Naive thymus-derived CD4-positive, alpha-beta T cell (primary cell): ENCODE data around the gene KRT84. TPM values are rescaled to one million over a fixed set of nuclear protein-coding genes. Genes with fewer than 3 reads are reported as not detected.

Experiments
- ATAC-seq: fragments of 150-1000 bp; cut with Tn5 transposase; 2 replicates; pipeline ENCODE4 v1.10.0; 2021; ENCODE audit warnings: mild to moderate bottlenecking, moderate library complexity
- CTCF ChIA-PET: fragments of 350-600 bp; sonication (Branson Sonifier 250); formaldehyde crosslinking; loops from one replicate; lab custom pipeline; 2021; ENCODE audit warnings: antibody characterized with exemption; lab: Charles Lee
- POLR2A ChIA-PET: fragments of 350-600 bp; sonication (Branson Sonifier 250); formaldehyde crosslinking; loops from one replicate; lab custom pipeline; 2021; ENCODE audit warnings: antibody characterized with exemption, inconsistent platforms; lab: Charles Lee
- DNase-seq, 9 donors: peaks; one replicate each; pipeline versions ENCODE4 v3.0.0 to v3.0.0-alpha.2; 2020 to 2022; ENCODE audit warnings: mixed read lengths in 1 of 9
- H3K27ac ChIP-seq: one replicate; pipeline ENCODE4 v1.7.0; 2013; ENCODE audit warnings: mild to moderate bottlenecking, low read depth, low read length, moderate library complexity
- H3K27me3 ChIP-seq, 2 donors: one replicate each; pipeline ENCODE4 v1.7.0; 2013; ENCODE audit warnings: low read length in 2 of 2, mild to moderate bottlenecking in 2 of 2, moderate library complexity in 2 of 2; ENCODE audit not compliant: control insufficient read depth in 2 of 2, insufficient read depth in 2 of 2
- H3K36me3 ChIP-seq, 3 experiments: 1 replicate in 2 of 3; 2 replicates in 1 of 3; pipeline ENCODE4 v1.7.0; 2013; ENCODE audit warnings: low read length in 3 of 3, mild to moderate bottlenecking in 3 of 3, moderate library complexity in 1 of 3; ENCODE audit not compliant: insufficient read depth in 3 of 3, control insufficient read depth in 2 of 3
- H3K4me1 ChIP-seq, 2 donors: one replicate each; pipeline ENCODE4 v1.7.0; 2013; ENCODE audit warnings: low read length in 2 of 2, mild to moderate bottlenecking in 2 of 2, moderate library complexity in 1 of 2; ENCODE audit not compliant: control insufficient read depth in 2 of 2, insufficient read depth in 2 of 2
- H3K4me3 ChIP-seq: 2 replicates; pipeline ENCODE4 v1.7.0; 2013; ENCODE audit warnings: mild to moderate bottlenecking, low read length
- H3K9me3 ChIP-seq, 3 experiments: 1 replicate in 2 of 3; 2 replicates in 1 of 3; pipeline ENCODE4 v1.7.0; 2013; ENCODE audit warnings: low read length in 3 of 3; ENCODE audit not compliant: control insufficient read depth in 2 of 3
- H3K27ac Mint-ChIP-seq, 9 donors: one replicate each; pipeline ENCODE4 v1.8.0; 2020 to 2022; ENCODE audit warnings: mixed read lengths in 9 of 9, mild to moderate bottlenecking in 8 of 9, moderate library complexity in 5 of 9, inconsistent platforms in 2 of 9
- H3K27me3 Mint-ChIP-seq, 5 donors: one replicate each; pipeline ENCODE4 v1.8.0; 2021 to 2022; ENCODE audit warnings: mixed read lengths in 5 of 5, mild to moderate bottlenecking in 1 of 5
- H3K36me3 Mint-ChIP-seq, 5 donors: one replicate each; pipeline ENCODE4 v1.8.0; 2020 to 2022; ENCODE audit warnings: mixed read lengths in 5 of 5, mild to moderate bottlenecking in 3 of 5, inconsistent platforms in 1 of 5
- H3K4me1 Mint-ChIP-seq, 7 donors: one replicate each; pipeline ENCODE4 v1.8.0; 2020 to 2022; ENCODE audit warnings: mixed read lengths in 7 of 7, mild to moderate bottlenecking in 3 of 7, inconsistent platforms in 1 of 7
- H3K4me3 Mint-ChIP-seq, 10 donors: one replicate each; pipeline ENCODE4 v1.8.0; 2020 to 2022; ENCODE audit warnings: mild to moderate bottlenecking in 10 of 10, mixed read lengths in 10 of 10, moderate library complexity in 6 of 10, inconsistent platforms in 2 of 10
- H3K9me3 Mint-ChIP-seq, 11 donors: one replicate each; pipeline ENCODE4 v1.8.0; 2020 to 2022; ENCODE audit warnings: mixed read lengths in 11 of 11, mild to moderate bottlenecking in 4 of 11, inconsistent platforms in 1 of 11, moderate library complexity in 1 of 11
- intact Hi-C, 2 donors: fragments of 100-400 bp; cut with micrococcal nuclease; formaldehyde crosslinking; loops; one replicate each; pipeline ENCODE4 v1.15.1; 2023
- polyA plus RNA-seq, 2 donors: library from polyadenylated mRNA; unstranded; fragments of 300-500 nt; fragmentation: Illumina TruSeq; gene quantifications; one replicate each; pipeline ENCODE4 v1.2.3, GENCODE V29; 2021
- total RNA-seq, 6 experiments: library from RNA in 5 of 6; stranded (reverse) in 5 of 6; gene quantifications; 1 replicate in 5 of 6; 2 replicates in 1 of 6; pipeline ENCODE4 v1.2.3 and lab custom pipeline; 2021 to 2026

Gene KRT84
- total and polyA plus RNA-seq, 7 experiments from 2014 or later, result not detected

DNA sequence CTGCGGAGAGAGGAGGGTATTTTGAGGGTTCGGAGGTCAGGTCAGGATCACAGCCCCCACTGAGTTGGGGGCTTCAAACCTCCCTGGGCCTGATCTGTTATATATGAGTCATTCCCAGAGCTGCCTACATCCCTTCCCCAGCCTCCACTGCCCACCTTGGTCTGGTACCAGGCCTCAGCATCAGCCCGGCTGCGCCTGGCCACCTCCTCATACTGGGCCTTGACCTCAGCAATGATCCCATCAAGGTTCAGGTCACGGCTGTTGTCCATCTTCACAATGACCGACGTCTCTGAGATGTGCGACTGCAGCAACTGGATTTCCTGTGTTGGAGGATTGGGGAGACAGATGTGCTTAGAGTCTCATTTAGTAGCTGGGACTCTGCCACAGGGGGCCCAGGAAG lies 4.2 kb downstream of the KRT84 start:
- peaks cover 3 to 7% of the 10 kb centered on the region in 2 donors for H3K4me1 ChIP-seq
- Mint-ChIP-seq H3K36me3 (no peaks in the 10 kb centered on the region), H3K4me3 (no peak overlapping the region), H3K27ac (peak overlapping the region in 1 of 9 donors; percentile 33), H3K9me3 (no peaks in the 10 kb centered on the region), H3K4me1 (peaks cover 7 to 12% (median 8%) of the 10 kb centered on the region in 7 donors), H3K27me3 (peaks cover 0 to 15% (median 5%) of the 10 kb centered on the region in 5 donors)
- no peak for DNase-seq
- H3K36me3 ChIP-seq, result no peaks in the 10 kb centered on the region
- no peaks in the 10 kb centered on the region for H3K27me3 ChIP-seq
- intact Hi-C loops, result no loop called here
- POLR2A ChIA-PET, result interaction anchor here (0.6 kb wide), 1 partner anchor 337 kb away, joined by 3 read pairs; no protein-coding TSS in a partner anchor
- no peak for ATAC-seq
- no peak overlapping the region for H3K27ac ChIP-seq
- H3K4me3 ChIP-seq, result no peak overlapping the region
- H3K9me3 ChIP-seq, result no peaks in the 10 kb centered on the region
- CTCF ChIA-PET, result interaction anchor here (0.6 kb wide), 1 partner anchor 438 kb away, joined by 3 read pairs; no protein-coding TSS in a partner anchor

DNA sequence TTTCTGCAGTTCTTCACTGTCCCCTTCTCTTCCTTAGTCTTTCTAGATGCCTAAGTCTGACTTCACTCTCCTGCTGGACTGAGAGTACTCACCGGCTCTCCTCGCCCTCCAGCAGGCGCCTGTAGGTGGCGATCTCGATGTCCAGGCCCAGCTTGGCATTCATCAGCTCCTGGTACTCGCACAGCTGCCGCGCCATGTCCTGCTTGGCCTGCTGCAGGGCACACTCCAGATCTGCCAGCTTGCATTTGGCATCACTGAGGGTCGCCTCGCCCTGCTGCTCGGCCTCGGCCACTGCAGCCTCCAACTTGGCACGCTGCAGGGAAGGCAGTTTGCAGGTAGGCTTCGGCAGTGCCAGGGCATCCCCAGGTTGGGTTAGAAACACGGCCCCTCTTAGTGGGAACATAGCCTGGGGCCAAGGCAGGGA lies 5.2 kb downstream of the KRT84 start:
- H3K9me3 ChIP-seq, result no peaks in the 10 kb centered on the region
- Mint-ChIP-seq H3K27me3 (peaks cover 0 to 15% (median 7%) of the 10 kb centered on the region in 5 donors), H3K4me3 (no peak overlapping the region), H3K36me3 (no peaks in the 10 kb centered on the region), H3K4me1 (peaks cover 7 to 12% (median 8%) of the 10 kb centered on the region in 7 donors), H3K9me3 (no peaks in the 10 kb centered on the region), H3K27ac (no peak overlapping the region)
- intact Hi-C loops, result no loop called here
- no peak overlapping the region for H3K4me3 ChIP-seq
- peaks cover 3 to 7% of the 10 kb centered on the region in 2 donors for H3K4me1 ChIP-seq
- no peak for DNase-seq
- no peaks in the 10 kb centered on the region for H3K27me3 ChIP-seq
- POLR2A ChIA-PET, result no interaction called here
- CTCF ChIA-PET, result interaction anchor here (0.6 to 1.1 kb wide), 2 partner anchors 18 to 439 kb away, joined by 3 read pairs; no protein-coding TSS in a partner anchor
- no peaks in the 10 kb centered on the region for H3K36me3 ChIP-seq
- H3K27ac ChIP-seq, result no peak overlapping the region
- no peak for ATAC-seq

DNA sequence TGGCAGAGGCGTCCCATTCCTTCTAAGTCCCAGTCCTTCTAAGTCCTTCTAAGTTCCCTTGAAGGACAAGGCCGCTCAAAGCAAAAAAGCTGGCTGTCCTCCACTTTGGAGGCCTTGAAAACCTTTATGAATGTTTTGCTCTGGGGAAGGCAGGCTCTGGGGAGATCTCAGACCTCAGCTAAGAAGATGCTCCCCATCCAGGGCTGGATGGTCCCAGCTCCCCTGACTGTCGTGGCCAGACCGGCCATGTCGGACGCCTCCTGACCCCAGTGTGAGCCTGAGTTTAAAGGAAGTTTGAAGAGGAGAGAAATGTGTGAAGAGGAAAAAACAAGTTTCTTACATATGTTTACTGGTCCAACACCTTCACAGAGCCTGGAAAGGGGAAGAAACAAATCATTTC lies 5.9 kb downstream of the KRT84 start:
- CTCF ChIA-PET, result interaction anchor here (1.1 kb wide), 1 partner anchor 500 kb away, joined by 3 read pairs; no protein-coding TSS in a partner anchor
- intact Hi-C loops, result loop anchor here in 1 of 2 donors (10.0 kb wide), 1 partner anchor 125 kb away; no protein-coding TSS in a partner anchor

DNA sequence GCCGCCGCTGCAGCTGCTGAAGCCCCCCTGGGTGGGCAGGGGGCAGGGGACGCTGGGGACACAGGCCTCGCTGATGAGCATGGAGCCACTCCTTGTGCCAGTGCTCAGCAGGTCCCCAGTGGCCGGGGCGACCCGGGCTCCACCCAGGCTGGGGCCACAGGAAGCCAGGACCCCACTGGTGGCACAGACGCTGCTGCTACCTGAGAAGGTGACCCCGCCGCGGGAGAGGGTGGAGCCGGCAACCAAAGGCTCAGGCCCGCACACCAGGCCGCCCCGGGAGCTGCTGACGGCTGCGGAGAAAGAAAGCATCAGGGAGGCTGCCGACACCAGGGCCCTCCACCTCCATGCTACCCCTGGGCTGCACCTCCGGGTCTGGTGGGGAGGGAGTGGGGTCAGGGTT lies 7.4 kb downstream of the KRT84 start:
- Histone ChIP-seq H3K4me1 (peaks cover 3 to 5% of the 10 kb centered on the region in 2 donors), H3K36me3 (no peaks in the 10 kb centered on the region), H3K4me3 (no peak overlapping the region), H3K9me3 (no peaks in the 10 kb centered on the region), H3K27ac (no peak overlapping the region), H3K27me3 (no peaks in the 10 kb centered on the region)
- POLR2A ChIA-PET, result no interaction called here
- ATAC-seq (no peak), DNase-seq (no peak)
- CTCF ChIA-PET, result no interaction called here
- Mint-ChIP-seq H3K36me3 (no peaks in the 10 kb centered on the region), H3K4me3 (no peak overlapping the region), H3K4me1 (peaks cover 6 to 8% (median 7%) of the 10 kb centered on the region in 7 donors), H3K27ac (no peak overlapping the region), H3K9me3 (peaks cover 0 to 13% (median 0%) of the 10 kb centered on the region in 11 donors), H3K27me3 (peaks cover 0 to 21% (median 7%) of the 10 kb centered on the region in 5 donors)
- intact Hi-C loops, result loop anchor here in 1 of 2 donors (10.0 kb wide), 1 partner anchor 127 kb away; no protein-coding TSS in a partner anchor

More for the DNA sequence above, 5.9 kb downstream of the KRT84 start:
- no peak overlapping the region for H3K27ac ChIP-seq
- peaks cover 3 to 7% of the 10 kb centered on the region in 2 donors for H3K4me1 ChIP-seq
- H3K4me1 Mint-ChIP-seq, result peaks cover 7 to 12% (median 8%) of the 10 kb centered on the region in 7 donors
- no peaks in the 10 kb centered on the region for H3K9me3 Mint-ChIP-seq
- H3K36me3 ChIP-seq, result no peaks in the 10 kb centered on the region
- no peak overlapping the region for H3K4me3 ChIP-seq
- DNase-seq, result no peak
- ATAC-seq, result no peak
- no peak overlapping the region for H3K27ac Mint-ChIP-seq
- H3K4me3 Mint-ChIP-seq, result no peak overlapping the region
- H3K27me3 ChIP-seq, result no peaks in the 10 kb centered on the region
- peaks cover 0 to 15% (median 7%) of the 10 kb centered on the region in 5 donors for H3K27me3 Mint-ChIP-seq
- no peaks in the 10 kb centered on the region for H3K9me3 ChIP-seq
- POLR2A ChIA-PET, result no interaction called here
- no peaks in the 10 kb centered on the region for H3K36me3 Mint-ChIP-seq

DNA sequence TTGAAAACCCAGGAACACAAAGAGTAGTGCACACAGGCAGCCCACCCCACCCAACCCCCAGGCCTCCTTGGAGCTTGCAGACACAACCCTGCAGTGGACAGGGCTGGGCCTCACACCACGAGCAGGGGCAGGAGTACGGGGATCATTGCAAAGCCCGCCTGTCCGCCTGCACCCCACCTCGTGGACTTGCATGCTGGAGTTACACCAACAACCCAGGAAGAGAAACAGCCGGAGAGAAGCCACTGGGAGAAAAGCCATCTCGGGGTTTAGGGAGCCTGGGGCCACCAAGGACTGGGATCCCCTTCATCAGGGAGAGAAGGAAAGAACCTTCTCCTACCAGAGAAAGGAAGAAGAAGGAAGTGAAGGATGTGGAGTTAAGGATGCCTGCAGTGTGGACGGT lies 8.2 kb downstream of the KRT84 start:
- ChIA-PET CTCF (no interaction called here), POLR2A (no interaction called here)
- DNase-seq (no peak), ATAC-seq (no peak)
- Mint-ChIP-seq H3K27ac (no peak overlapping the region), H3K4me3 (no peak overlapping the region), H3K27me3 (peaks cover 0 to 25% (median 7%) of the 10 kb centered on the region in 5 donors), H3K36me3 (no peaks in the 10 kb centered on the region), H3K9me3 (peaks cover 0 to 13% (median 0%) of the 10 kb centered on the region in 11 donors), H3K4me1 (no peaks in the 10 kb centered on the region)
- intact Hi-C loops, result loop anchor here in 1 of 2 donors (10.0 kb wide), 1 partner anchor 128 kb away; no protein-coding TSS in a partner anchor
- Histone ChIP-seq H3K4me1 (no peaks in the 10 kb centered on the region), H3K36me3 (no peaks in the 10 kb centered on the region), H3K27ac (no peak overlapping the region), H3K27me3 (no peaks in the 10 kb centered on the region), H3K9me3 (no peaks in the 10 kb centered on the region), H3K4me3 (no peak overlapping the region)

DNA sequence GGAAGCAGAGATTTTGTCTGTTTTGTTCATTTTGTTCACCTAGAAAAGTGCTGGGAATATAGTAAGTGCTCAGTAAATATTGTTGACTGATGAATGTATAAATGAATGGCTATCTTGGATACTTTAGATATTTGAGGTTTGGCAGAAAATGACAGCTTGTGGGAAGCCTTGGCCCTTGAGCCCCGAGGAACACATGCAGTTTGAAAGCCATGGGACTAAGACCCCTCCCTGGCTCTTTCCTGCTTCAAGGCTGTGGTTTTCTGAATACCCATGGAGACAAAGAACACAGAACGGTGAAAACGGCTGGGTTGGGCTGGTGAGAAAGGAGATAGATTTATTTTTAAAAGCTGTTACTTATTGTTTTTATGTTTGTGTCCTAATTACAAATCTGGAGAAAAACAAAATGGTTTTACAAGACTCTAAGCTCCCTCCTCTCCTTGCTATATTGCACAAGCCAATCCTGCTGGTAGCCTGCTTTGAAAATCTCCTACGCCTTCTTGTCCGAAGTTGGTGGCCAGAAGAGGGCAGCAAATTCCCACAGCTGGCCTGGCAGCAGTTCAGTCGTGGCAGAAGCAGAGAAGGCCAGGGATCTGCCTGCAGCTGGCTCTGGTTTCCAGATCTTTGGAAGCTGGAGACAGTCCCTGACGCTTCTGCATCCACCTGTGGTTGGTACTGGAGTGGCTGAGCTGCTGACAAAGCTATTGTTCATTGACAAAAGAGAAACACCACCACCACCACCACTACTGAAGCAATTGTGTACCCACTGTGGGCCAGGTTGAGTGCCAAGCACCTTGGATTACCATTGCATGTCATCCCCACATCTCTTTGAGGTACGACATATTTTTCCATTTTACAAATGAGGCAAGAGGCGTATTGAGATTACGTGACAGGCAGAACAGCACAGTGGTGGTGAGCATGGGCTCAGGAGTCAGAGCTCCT lies 13.0 kb downstream of the KRT84 start:
- no peaks in the 10 kb centered on the region for H3K27me3 ChIP-seq
- Mint-ChIP-seq H3K36me3 (no peaks in the 10 kb centered on the region), H3K4me3 (no peak overlapping the region), H3K9me3 (peaks cover 0 to 13% (median 0%) of the 10 kb centered on the region in 11 donors), H3K4me1 (no peaks in the 10 kb centered on the region), H3K27me3 (peaks cover 2 to 31% (median 10%) of the 10 kb centered on the region in 5 donors), H3K27ac (no peak overlapping the region)
- H3K4me1 ChIP-seq, result no peaks in the 10 kb centered on the region
- H3K27ac ChIP-seq, result no peak overlapping the region
- no peaks in the 10 kb centered on the region for H3K36me3 ChIP-seq
- ATAC-seq, result peak; percentile 70
- no peaks in the 10 kb centered on the region for H3K9me3 ChIP-seq
- POLR2A ChIA-PET, result no interaction called here
- CTCF ChIA-PET, result interaction anchor here (0.5 to 4.9 kb wide), 10 partner anchors 11 to 614 kb away, joined by 3 to 78 read pairs (median 4); partner anchors contain the start of gene KRT74
- DNase-seq, result peak in 7 of 9 donors; percentile 30 to 60 (median 42)
- H3K4me3 ChIP-seq, result no peak overlapping the region
- intact Hi-C loops, result loop anchor here (1.0 to 10.0 kb wide), 5 partner anchors 132 to 507 kb away; no protein-coding TSS in a partner anchor
